ENCODE measurements around the gene TMEM59L. TPM values are rescaled to one million over a fixed set of nuclear protein-coding genes. Genes with fewer than 3 reads are reported as not detected.

TMEM59L gene
- total and polyA plus RNA-seq, 9 of the 15 experiments (the other 6 are each of a cell fraction or from before 2014, with no cell fraction given) = 0.37 TPM; not detected in 8

- intact Hi-C loops (cut with micrococcal nuclease) = no loop called here
- POLR2A ChIA-PET = interaction anchor here (0.8 kb wide), 1 partner anchor 24 kb away, joined by 8 read pairs; no protein-coding TSS in a partner anchor
- FAIRE-seq = no peak
Measured at GRCh38 chr19:18669883-18670282, 57.2 kb downstream of the TMEM59L start.

More at GRCh38 chr19:18669883-18670282, 57.2 kb downstream of the TMEM59L start:
- Histone ChIP-seq H3K79me2 (ENCODE audit: control insufficient read depth, insufficient read depth, low read length) (no peaks in the 10 kb centered on the region), H3K4me3 (no peak overlapping the region), H3K4me2 (ENCODE audit: insufficient read depth, low read length) (no peak overlapping the region), H4K20me1 (replicated peaks; ENCODE audit: control insufficient read depth, insufficient read depth, low read length) (no peaks in the 10 kb centered on the region), H3K27ac (ENCODE audit: extremely low read depth, low read depth, low read length) (no peak overlapping the region), H3K4me1 (replicated peaks in 1 of 2; ENCODE audit: control insufficient read depth in 2 of 2, insufficient read depth in 2 of 2, low read length in 2 of 2) (peaks cover 0 to 20% of the 10 kb centered on the region in 2 experiments; a peak in 2 of 5 replicates), H3K9ac (ENCODE audit: insufficient read depth in 1 of 2, low read depth in 2 of 2, low read length in 2 of 2) (peak overlapping the region in 1 of 2 experiments; percentile 2; a peak in 1 of 4 replicates), H3K9me3 (replicated peaks; ENCODE audit: control insufficient read depth, insufficient read depth, low read depth, low read length) (peaks cover 4% of the 10 kb centered on the region), H3K27me3 (ENCODE audit: control insufficient read depth in 2 of 2, insufficient read depth in 2 of 2, low read length in 2 of 2) (no peaks in the 10 kb centered on the region), H3K9me1 (ENCODE audit: control insufficient read depth, insufficient read depth, low read length) (no peaks in the 10 kb centered on the region), H2AFZ (ENCODE audit: low read depth, low read length) (no peak overlapping the region), H3K36me3 (ENCODE audit: control insufficient read depth, insufficient read depth, low read length) (peaks cover 20% of the 10 kb centered on the region; the same call in 1 of the 3 replicates)
- TF ChIP-seq PURB (CRISPR knock-in tag; IDR thresholded peaks at IDR 0.05; ENCODE audit: low read depth) = no peak
- TF ChIP-seq ZNF232 (CRISPR knock-in tag; IDR thresholded peaks at IDR 0.05) = no peak
- TF ChIP-seq SMAD2 (IDR thresholded peaks at IDR 0.05; ENCODE audit: low read depth, low read length) = no peak
- no peak for TF ChIP-seq ZBTB34 (CRISPR knock-in tag; IDR thresholded peaks at IDR 0.05)
- no peak for TF ChIP-seq ZFPM2 (CRISPR knock-in tag; IDR thresholded peaks at IDR 0.05)
- TF ChIP-seq SOX6 (IDR thresholded peaks at IDR 0.05) = no peak
- TF ChIP-seq ATF6 (CRISPR knock-in tag; IDR thresholded peaks at IDR 0.05) = no peak
- in situ Hi-C loops (cut with MboI) = no loop called here
- WGBS (ENCODE audit: insufficient coverage, low coverage, missing lambda C conversion rate) = 83% methylated on average over 11 of the region's 11 CpGs
- no peak for DNase-seq (ENCODE audit: extremely low read depth in 1 of 4, low spot score in 3 of 4)
- BruUV-seq (replicated peaks) = no TSS peak
- CTCF ChIA-PET (ENCODE audit: low intra/inter-chr PET ratio) = no interaction called here
- no peak for ATAC-seq
